AG04450 (cell line): ENCODE results near the gene USB1. TPM values are rescaled to one million over a fixed set of nuclear protein-coding genes. Genes with fewer than 3 reads are reported as not detected.

Source experiments
- CTCF ChIA-PET: fragments of 300-600, 350-600 bp; formaldehyde crosslinking; extraction: SDS; loops from one replicate; lab custom pipeline; 2022; ENCODE audit warnings: antibody characterized with exemption, inconsistent platforms; lab: Charles Lee
- POLR2A ChIA-PET: fragments of 350-600 bp; formaldehyde crosslinking; extraction: SDS; loops from one replicate; lab custom pipeline; 2021; ENCODE audit warnings: antibody characterized with exemption, inconsistent platforms; lab: Yijun Ruan, JAX
- DNase-seq: peaks from one replicate; pipeline ENCODE4 v3.0.0-alpha.2; 2011; ENCODE audit warnings: low read depth, low spot score
- H3K27ac ChIP-seq: one replicate; pipeline ENCODE4 v1.5.1; 2012; ENCODE audit warnings: low read depth, low read length, control low read depth
- H3K27me3 ChIP-seq: one replicate; pipeline ENCODE4 v1.6.0; 2012; ENCODE audit warnings: low read length; ENCODE audit not compliant: control insufficient read depth, insufficient read depth
- H3K4me3 ChIP-seq: 2 replicates; pipeline ENCODE4 v1.5.1; 2011; ENCODE audit warnings: mild to moderate bottlenecking, low read depth, low read length, control low read depth
- H3K9me3 ChIP-seq: 2 replicates; pipeline ENCODE4 v1.5.1; 2012; ENCODE audit warnings: low read length; ENCODE audit not compliant: control insufficient read depth, insufficient read depth
- polyA plus RNA-seq: library from polyadenylated mRNA; depleted of rRNA; stranded (reverse); fragments of >200 nt; gene quantifications from 2 replicates; pipeline ENCODE4 v1.2.3, GENCODE V29; 2011
- TF ChIP-seq, protein P1 (sequence below): IDR thresholded peaks from 2 replicates; pipeline ENCODE4 v1.5.1; 2011; ENCODE audit warnings: low read depth, low read length, control low read depth, inconsistent platforms

Gene USB1
- polyA plus RNA-seq, 1 experiment = 48.7 TPM

DNA sequence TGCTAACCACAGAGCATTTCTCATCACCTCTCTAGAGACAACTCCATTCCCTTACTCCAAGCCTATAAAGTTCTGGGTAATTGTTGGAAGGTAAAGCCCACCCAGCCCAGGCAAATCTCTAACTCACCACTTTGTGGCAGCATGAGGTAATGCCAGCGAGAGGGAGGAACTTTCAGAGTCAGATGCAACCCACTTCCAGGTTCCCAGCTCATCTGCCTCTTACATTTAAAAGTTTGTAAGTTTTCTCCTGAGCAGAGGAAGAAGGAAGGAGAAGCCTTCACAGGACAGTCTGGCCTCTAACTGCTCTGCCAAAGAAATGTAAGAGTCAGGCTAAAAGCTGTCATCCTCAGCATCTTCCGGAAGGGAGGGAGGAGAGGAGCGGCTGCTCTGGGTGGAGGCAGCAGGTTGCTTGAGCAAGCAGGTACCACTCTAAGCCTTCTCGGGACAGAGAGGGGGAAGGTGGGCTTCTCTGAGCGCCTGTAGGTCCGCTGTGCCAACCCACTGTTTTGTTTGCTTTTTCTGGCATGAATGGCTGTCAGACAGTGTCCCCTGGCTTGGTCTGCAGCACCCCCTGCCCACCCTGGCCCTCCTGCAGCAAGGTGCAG, 1.7 kb upstream of the USB1 start:
- ChIA-PET POLR2A (interaction anchor here (1.3 kb wide), 1 partner anchor 117 kb away, joined by 3 read pairs; no protein-coding TSS in a partner anchor), CTCF (interaction anchor here (0.6 to 8.1 kb wide), 13 partner anchors 9 to 423 kb away, joined by 3 to 47 read pairs (median 3); no protein-coding TSS in a partner anchor)
- peak overlapping the region; percentile 31 for H3K27ac ChIP-seq
- no peaks in the 10 kb centered on the region for H3K9me3 ChIP-seq
- DNase-seq = no peak
- H3K27me3 ChIP-seq = no peaks in the 10 kb centered on the region
- TF ChIP-seq, protein P1, sequence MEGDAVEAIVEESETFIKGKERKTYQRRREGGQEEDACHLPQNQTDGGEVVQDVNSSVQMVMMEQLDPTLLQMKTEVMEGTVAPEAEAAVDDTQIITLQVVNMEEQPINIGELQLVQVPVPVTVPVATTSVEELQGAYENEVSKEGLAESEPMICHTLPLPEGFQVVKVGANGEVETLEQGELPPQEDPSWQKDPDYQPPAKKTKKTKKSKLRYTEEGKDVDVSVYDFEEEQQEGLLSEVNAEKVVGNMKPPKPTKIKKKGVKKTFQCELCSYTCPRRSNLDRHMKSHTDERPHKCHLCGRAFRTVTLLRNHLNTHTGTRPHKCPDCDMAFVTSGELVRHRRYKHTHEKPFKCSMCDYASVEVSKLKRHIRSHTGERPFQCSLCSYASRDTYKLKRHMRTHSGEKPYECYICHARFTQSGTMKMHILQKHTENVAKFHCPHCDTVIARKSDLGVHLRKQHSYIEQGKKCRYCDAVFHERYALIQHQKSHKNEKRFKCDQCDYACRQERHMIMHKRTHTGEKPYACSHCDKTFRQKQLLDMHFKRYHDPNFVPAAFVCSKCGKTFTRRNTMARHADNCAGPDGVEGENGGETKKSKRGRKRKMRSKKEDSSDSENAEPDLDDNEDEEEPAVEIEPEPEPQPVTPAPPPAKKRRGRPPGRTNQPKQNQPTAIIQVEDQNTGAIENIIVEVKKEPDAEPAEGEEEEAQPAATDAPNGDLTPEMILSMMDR = no peak; the same call in 1 of the 2 replicates
- peak overlapping the region; percentile 65 for H3K4me3 ChIP-seq

DNA sequence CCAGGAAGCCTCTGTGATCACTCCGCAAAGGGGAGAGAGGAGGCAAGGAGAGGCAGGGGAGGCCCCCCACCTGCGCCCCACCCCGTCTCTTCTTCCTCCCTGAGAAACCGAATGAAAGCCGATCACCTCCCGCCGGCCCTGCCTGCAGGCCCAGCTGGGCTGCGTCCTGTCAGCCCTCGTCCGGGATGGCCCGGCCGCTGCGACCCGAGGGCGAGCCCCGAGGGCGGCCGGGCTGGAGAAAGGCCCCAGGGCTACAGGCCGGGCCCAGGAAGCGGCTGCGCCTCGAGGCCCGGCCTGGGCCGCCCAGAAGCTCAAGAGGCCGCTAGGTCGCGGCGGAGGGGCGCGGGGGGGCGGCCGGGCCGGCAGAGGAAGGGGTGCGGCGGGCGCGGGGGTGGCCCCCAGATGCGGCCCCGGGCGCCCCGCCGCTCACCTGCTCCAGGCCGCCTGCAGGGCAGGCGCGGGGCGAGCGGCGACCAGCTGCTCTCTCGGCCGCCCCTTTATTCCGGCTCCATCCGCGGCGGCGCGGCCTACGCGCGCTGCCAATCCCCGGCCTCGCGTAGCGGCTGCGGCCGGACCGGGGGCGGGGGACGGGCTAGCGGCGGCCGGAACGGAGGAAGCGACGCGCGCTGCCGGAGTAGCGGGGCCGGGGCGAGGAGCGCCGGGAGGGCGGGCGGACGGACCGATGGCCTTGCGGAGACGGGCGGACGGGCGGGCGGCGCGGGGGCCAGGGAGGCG, 1.1 kb upstream of the USB1 start, which contains the start of gene ZNF319:
Gene ZNF319 (minus strand): TSS at position 702 of the 735 bp plus-strand sequence. CDS start 2,407 bp downstream, outside the sequence.
- peak within 1 kb of the TSS; percentile 89 for H3K4me3 ChIP-seq
- no peak for DNase-seq
- H3K9me3 ChIP-seq = no peaks in the 10 kb centered on the region
- no peaks in the 10 kb centered on the region for H3K27me3 ChIP-seq
- peak within 1 kb of the TSS; percentile 47 for H3K27ac ChIP-seq
- POLR2A ChIA-PET = interaction anchor here (1.3 kb wide), 1 partner anchor 116 kb away, joined by 3 read pairs; no protein-coding TSS in a partner anchor
- TF ChIP-seq, protein P1 = no peak
- CTCF ChIA-PET = interaction anchor here (0.6 to 8.1 kb wide), 12 partner anchors 9 to 424 kb away, joined by 3 to 47 read pairs (median 3); no protein-coding TSS in a partner anchor

DNA sequence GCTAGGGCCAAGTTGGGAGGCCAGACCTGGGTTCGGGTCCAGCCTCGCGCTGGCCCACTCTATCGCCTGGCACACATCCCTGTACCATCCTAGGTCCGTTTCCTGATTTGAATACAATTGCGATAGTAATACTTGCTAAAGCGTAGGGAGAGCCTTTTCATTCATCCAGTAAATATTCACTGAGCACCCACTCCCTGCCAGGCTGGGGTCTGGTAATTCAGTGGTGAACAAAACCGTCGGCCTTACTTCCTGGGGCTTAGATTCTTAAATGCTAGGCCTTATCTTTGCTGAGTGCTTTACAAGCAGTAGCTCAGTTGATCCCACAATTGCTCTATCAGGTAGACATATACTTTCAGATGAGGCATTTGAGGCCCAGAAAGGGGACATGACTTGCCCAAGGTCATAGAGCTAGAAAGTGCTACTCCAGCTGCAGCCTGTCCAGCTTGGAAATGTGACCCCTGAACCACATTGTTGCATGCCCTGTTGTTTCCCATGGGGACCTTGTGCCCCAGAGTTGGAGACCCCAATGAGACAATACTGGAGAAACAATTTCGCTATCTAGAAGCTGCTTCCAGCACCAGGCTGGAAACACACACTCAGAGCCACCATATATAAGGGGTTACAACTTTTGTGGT, 691 bp downstream of the USB1 start:
- H3K27ac ChIP-seq = no peak overlapping the region
- peak overlapping the region; percentile 89 for H3K4me3 ChIP-seq
- ChIA-PET POLR2A (no interaction called here), CTCF (interaction anchor here (0.7 to 8.1 kb wide), 6 partner anchors 24 to 754 kb away, joined by 3 to 47 read pairs (median 4); no protein-coding TSS in a partner anchor)
- H3K9me3 ChIP-seq = no peaks in the 10 kb centered on the region
- TF ChIP-seq, protein P1 = no peak
- H3K27me3 ChIP-seq = no peaks in the 10 kb centered on the region
- DNase-seq = no peak

DNA sequence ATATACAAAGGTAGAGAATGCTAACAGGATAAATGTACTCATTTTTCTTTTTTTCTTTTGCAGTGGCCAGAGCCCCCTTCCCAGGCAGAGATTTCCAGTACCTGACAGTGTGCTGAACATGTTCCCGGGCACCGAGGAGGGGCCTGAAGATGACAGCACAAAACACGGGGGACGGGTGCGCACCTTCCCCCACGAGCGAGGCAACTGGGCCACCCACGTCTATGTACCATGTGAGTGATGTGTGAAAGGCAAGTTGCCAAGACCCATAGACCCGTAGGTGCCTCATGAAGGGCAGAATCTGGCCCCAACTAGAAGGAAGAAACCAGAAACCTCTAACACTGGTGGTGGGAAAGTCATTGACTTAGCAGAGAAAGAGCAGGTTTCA, 1.2 kb downstream of the USB1 start:
- TF ChIP-seq, protein P1 = no peak
- Histone ChIP-seq H3K27me3 (no peaks in the 10 kb centered on the region), H3K9me3 (no peaks in the 10 kb centered on the region), H3K4me3 (no peak overlapping the region), H3K27ac (no peak overlapping the region)
- no peak for DNase-seq
- ChIA-PET CTCF (interaction anchor here (1.0 to 8.1 kb wide), 3 partner anchors 96 to 195 kb away, joined by 3 to 47 read pairs (median 12); no protein-coding TSS in a partner anchor), POLR2A (no interaction called here)
